Fibroblast of villous mesenchyme (primary cell): ENCODE data around the gene CHL1. TPM values are rescaled to one million over a fixed set of nuclear protein-coding genes. Genes with fewer than 3 reads are reported as not detected.
A peak's percentile ranks its signal among the peaks of the same experiment; 100 is the strongest.

Experiments used
- DNase-seq: peaks from one replicate; pipeline ENCODE4 v3.0.0-alpha.2; 2010; ENCODE audit warnings: low read depth
- H3K4me3 ChIP-seq: 2 replicates; pipeline ENCODE4 v1.5.1; 2011; ENCODE audit warnings: low read depth, mild to moderate bottlenecking, low read length
- total RNA-seq: library from RNA; depleted of rRNA; stranded (reverse); fragments of >200 nt; gene quantifications from 2 replicates; pipeline ENCODE4 v1.2.3, GENCODE V29; 2012
- TF ChIP-seq, protein P1 (sequence below): IDR thresholded peaks from 2 replicates; pipeline ENCODE4 v1.5.1; 2012; ENCODE audit warnings: low read depth, mild to moderate bottlenecking, low read length; ENCODE audit not compliant: insufficient read depth

Gene CHL1
- total RNA-seq, 1 donor = not detected

DNA sequence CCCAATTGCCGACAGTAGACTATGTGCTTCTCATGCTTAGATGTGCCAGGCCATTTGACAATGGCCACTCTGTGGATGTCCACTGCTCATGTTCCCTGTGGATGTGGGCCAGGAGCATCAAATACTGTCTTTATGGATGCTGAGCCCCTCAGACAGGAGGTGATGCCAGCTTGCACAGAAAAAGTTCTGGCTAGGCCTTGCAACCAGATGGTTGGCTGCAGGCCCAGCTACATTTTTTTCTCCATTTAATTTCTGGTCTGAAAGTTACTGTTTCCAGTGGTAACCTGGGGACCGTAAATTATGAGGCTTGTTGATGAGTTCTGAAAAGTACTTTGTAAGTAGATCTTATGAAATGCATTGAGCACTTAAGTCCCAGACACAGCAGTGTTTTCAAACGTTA lies 228.5 kb downstream of the CHL1 start:
- TF ChIP-seq, protein P1, sequence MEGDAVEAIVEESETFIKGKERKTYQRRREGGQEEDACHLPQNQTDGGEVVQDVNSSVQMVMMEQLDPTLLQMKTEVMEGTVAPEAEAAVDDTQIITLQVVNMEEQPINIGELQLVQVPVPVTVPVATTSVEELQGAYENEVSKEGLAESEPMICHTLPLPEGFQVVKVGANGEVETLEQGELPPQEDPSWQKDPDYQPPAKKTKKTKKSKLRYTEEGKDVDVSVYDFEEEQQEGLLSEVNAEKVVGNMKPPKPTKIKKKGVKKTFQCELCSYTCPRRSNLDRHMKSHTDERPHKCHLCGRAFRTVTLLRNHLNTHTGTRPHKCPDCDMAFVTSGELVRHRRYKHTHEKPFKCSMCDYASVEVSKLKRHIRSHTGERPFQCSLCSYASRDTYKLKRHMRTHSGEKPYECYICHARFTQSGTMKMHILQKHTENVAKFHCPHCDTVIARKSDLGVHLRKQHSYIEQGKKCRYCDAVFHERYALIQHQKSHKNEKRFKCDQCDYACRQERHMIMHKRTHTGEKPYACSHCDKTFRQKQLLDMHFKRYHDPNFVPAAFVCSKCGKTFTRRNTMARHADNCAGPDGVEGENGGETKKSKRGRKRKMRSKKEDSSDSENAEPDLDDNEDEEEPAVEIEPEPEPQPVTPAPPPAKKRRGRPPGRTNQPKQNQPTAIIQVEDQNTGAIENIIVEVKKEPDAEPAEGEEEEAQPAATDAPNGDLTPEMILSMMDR = no peak
- peak; percentile 10 for DNase-seq
- H3K4me3 ChIP-seq = no peak overlapping the region

DNA sequence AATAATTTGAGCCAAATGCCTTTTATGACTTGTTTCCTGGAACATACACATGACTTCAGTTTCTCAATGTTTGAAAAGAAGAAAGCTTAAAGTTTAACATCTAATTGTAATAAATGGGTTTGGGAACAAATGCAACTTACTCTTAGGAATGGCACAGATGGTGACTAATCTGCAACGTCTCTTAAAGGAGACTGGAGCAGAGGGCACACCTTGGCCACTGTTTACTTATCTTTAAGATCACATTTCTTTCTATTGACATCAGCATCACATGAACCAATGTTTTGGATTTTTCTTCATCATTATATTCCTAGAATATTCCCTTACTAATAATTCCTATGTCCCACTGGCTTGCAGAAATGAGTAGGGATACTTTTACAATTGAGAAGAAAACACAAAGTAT lies 229.5 kb downstream of the CHL1 start:
- no peak for DNase-seq
- H3K4me3 ChIP-seq = no peak overlapping the region
- TF ChIP-seq, protein P1 = no peak

DNA sequence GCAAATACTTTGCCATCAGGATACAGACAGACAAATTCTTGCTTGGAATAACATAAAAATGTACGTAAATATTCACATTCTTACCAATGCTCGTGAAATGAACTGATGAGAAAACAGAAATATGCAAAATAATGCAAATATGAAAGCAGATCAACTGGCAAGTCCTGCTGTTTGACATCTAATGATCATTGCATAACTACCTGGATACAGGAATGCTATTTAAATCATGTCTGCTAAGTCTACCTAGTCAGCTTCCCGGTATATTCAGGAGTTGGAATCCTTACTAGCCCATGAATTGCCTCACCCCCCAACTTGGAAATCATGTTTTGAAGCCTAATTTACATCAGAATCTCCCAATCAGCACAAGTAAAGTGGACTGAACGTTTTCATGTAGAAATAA lies 230.6 kb downstream of the CHL1 start:
- no peak for DNase-seq
- TF ChIP-seq, protein P1 = no peak
- no peak overlapping the region for H3K4me3 ChIP-seq

DNA sequence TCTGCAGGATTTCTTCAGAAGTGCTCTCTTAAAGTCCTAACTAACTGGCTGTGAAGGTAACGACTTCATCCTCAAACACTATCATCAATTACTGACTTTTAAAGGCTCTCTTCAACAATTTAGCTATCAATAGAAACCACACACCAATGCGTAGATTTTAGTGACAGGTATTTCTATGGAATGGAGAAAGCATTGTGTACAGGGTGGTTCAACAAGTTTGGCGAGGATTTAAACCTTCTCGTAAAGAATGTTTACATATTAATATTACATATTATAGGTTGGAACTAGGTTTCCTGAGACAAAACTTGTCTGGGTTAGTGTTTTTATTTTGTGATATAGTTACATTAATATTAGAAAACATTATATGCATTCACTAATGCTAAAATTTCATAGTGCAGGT lies 233.6 kb downstream of the CHL1 start:
- no peak overlapping the region for H3K4me3 ChIP-seq
- DNase-seq = no peak
- TF ChIP-seq, protein P1 = no peak

DNA sequence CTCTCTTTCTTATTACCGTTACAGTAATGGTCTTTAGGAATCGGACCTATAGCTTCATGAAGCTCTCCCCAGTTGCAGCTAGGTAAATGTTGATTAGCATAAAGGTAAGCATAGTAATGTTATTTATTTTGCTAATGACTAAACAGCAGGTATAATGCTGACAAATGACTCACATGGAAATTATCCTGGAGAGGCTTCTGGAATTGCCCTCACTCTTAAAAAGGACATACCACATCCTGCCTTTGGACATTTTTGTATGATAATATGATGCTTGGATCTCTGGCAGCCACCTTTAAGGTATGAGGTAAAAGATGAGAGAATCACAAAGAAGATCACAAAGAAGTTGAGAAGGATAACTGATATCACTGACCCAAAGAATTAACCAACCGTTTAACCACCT lies 238.6 kb downstream of the CHL1 start:
- DNase-seq = no peak

DNA sequence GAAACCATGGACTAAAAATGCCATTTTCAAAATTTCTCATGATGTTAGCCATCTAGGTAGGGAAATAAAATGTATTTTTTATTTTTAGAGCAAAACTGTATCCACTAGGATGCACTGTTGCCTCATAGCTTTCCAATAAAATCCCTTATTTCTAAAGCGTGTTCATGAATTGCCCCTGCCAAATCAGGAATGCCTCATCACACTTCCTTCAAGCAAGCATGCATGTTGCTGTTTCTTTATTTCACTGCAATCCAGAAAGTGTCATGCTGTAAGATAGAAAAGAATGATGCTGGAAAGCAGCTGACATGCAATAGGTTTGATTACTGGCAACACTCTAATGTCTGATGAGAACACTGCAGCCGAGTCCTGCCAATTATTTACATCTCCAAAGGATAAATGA lies 239.5 kb downstream of the CHL1 start:
- no peak overlapping the region for H3K4me3 ChIP-seq
- no peak for DNase-seq
- TF ChIP-seq, protein P1 = no peak

More for the DNA sequence above, 238.6 kb downstream of the CHL1 start:
- H3K4me3 ChIP-seq = no peak overlapping the region
- TF ChIP-seq, protein P1 = no peak

DNA sequence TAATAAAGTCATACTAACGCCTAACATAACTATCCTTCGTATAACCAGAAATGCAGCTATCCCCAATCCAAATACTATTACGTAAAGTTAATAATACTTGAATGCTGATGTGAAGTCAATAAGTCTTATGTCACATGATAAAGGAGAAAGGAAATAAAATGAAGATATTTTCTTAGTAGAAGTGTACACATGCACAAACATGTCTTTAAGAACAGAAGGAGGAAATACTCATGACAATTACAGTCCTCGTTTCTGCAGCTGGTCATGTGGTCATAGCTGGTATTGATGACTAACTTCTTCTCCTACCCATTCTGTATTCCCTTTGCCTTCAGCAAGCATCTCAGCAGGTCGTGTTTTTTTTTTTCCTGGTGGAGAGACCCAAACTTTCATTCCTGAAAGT lies 244.3 kb downstream of the CHL1 start:
- no peak overlapping the region for H3K4me3 ChIP-seq
- TF ChIP-seq, protein P1 = no peak
- no peak for DNase-seq
